K562 (cell line): ENCODE data around the gene TMEM214. TPM values are rescaled to one million over a fixed set of nuclear protein-coding genes. Genes with fewer than 3 reads are reported as not detected.

Experiments
- ADNP ChIP-seq: fragments of 200-800 bp; sonication (Bioruptor generic); IDR thresholded peaks from 2 replicates; pipeline ENCODE4 v1.6.1; 2016; ENCODE audit warnings: missing genetic modification characterization, missing compliant biosample characterization
- CBFB ChIP-seq: sonication (generic); formaldehyde crosslinking; IDR thresholded peaks from 2 replicates; pipeline ENCODE4 v1.4.0; 2020; ENCODE audit warnings: mild to moderate bottlenecking, missing genetic modification reagents
- CC2D1A ChIP-seq: fragments of 450-650 bp; IDR thresholded peaks from 2 replicates; pipeline ENCODE4 v1.6.1; 2017; ENCODE audit warnings: mild to moderate bottlenecking
- GTF2A2 ChIP-seq: IDR thresholded peaks from 2 replicates; pipeline ENCODE4 v1.6.1; 2016; ENCODE audit warnings: mild to moderate bottlenecking, missing genetic modification characterization, missing compliant biosample characterization
- HDGF ChIP-seq: fragments of 450-650 bp; IDR thresholded peaks from 2 replicates; pipeline ENCODE4 v1.6.1; 2016
- HINFP ChIP-seq: fragments of 450-650 bp; conservative IDR thresholded peaks from 2 replicates; pipeline ENCODE4 v1.6.1; 2016; ENCODE audit warnings: missing genetic modification characterization, low read depth, mild to moderate bottlenecking, control low read depth, missing compliant biosample characterization
- KDM4B ChIP-seq, 2 experiments: fragments of 450-650 bp in 1 of 2; sonication (generic) in 1 of 2; IDR thresholded peaks; 2 replicates each; pipeline ENCODE4 v1.6.1; 2016 to 2017; ENCODE audit warnings: borderline replicate concordance in 2 of 2, antibody characterized with exemption in 1 of 2, low read depth in 1 of 2, mild to moderate bottlenecking in 1 of 2
- MAFG ChIP-seq: fragments of 450-650 bp; conservative IDR thresholded peaks from 2 replicates; pipeline ENCODE4 v1.6.1; 2016; ENCODE audit warnings: missing genetic modification characterization, missing compliant biosample characterization
- MBD1 ChIP-seq: fragments of 250-450 bp; sonication (Bioruptor Pico); IDR thresholded peaks from 2 replicates; pipeline ENCODE4 v1.8.0; 2022; ENCODE audit warnings: inconsistent platforms
- NRF1 ChIP-seq, 2 experiments: fragments of 450-650 bp; IDR thresholded peaks in 1 of 2; conservative IDR thresholded peaks in 1 of 2; 2 replicates each; pipeline ENCODE4 v1.6.1; 2014; ENCODE audit warnings: mild to moderate bottlenecking in 2 of 2
- PHF8 ChIP-seq: fragments of 200-600 bp; sonication (generic); IDR thresholded peaks from 2 replicates; pipeline ENCODE4 v1.6.1; 2012; ENCODE audit warnings: mixed run types, mild to moderate bottlenecking, inconsistent platforms, low read length, moderate library complexity, borderline replicate concordance
- RHOXF2B ChIP-seq: fragments of 250-450 bp; sonication (Bioruptor Pico); conservative IDR thresholded peaks from 2 replicates; pipeline ENCODE4 v1.5.1; 2021
- SMAD1 ChIP-seq: fragments of 150-350 bp; IDR thresholded peaks from 2 replicates; pipeline ENCODE4 v1.6.1; 2014; ENCODE audit warnings: low read length, low read depth; ENCODE audit not compliant: partially characterized antibody
- TSHZ1 ChIP-seq: fragments of 250-450 bp; sonication (Bioruptor Pico); IDR thresholded peaks from 2 replicates; pipeline ENCODE4 v1.4.0; 2020; ENCODE audit warnings: mild to moderate bottlenecking, moderate library complexity
- ZBTB34 ChIP-seq: fragments of 250-450 bp; sonication (Bioruptor Pico); IDR thresholded peaks from 2 replicates; pipeline ENCODE4 v1.8.0; 2021; ENCODE audit warnings: mild to moderate bottlenecking, moderate library complexity
- ZBTB8A ChIP-seq: fragments of 450-650 bp; IDR thresholded peaks from 2 replicates; pipeline ENCODE4 v1.6.1; 2018; ENCODE audit warnings: mild to moderate bottlenecking, moderate library complexity; ENCODE audit not compliant: partially characterized antibody
- ZNF121 ChIP-seq: sonication (generic); formaldehyde crosslinking; conservative IDR thresholded peaks from 2 replicates; pipeline ENCODE4 v1.8.0; 2022; ENCODE audit warnings: missing genetic modification reagents
- ZNF512 ChIP-seq: IDR thresholded peaks from 2 replicates; pipeline ENCODE4 v1.6.1; 2016; ENCODE audit warnings: missing genetic modification characterization, missing compliant biosample characterization
- polyA plus RNA-seq, 8 experiments: library from polyadenylated mRNA; depleted of rRNA in 4 of 8; stranded (reverse) in 5 of 8; unstranded in 3 of 8; fragments of >200 nt; fragmentation: Nextera tagmentation in 2 of 8; fragmentation: Illumina TruSeq in 1 of 8; extraction: Ambion mirVana in 2 of 8; extraction: Trizol in 1 of 8; gene quantifications; 2 replicates each; pipeline versions ENCODE4 v1.2.1 to v1.2.3, GENCODE V29; 2011 to 2014; ENCODE audit warnings: inconsistent platforms in 1 of 8, missing spikeins in 1 of 8
- total RNA-seq, 7 experiments: library from RNA; depleted of rRNA in 6 of 7; stranded (reverse); fragments of >200 nt in 6 of 7; fragmentation: Illumina TruSeq in 2 of 7; extraction: Trizol in 2 of 7; gene quantifications; 2 replicates each; pipeline versions ENCODE4 v1.2.1 to v1.2.3, GENCODE V29; 2011 to 2021; ENCODE audit warnings: low replicate concordance in 1 of 7

The TMEM214 gene
- total and polyA plus RNA-seq, 9 of the 15 experiments (the other 6 are each of a cell fraction or from before 2014, with no cell fraction given): 11.4 to 81.4 (median 44.1) TPM

- TF ChIP-seq HINFP (tag): no peak
- no peak for TF ChIP-seq RHOXF2B (CRISPR knock-in tag)
- no peak for TF ChIP-seq TSHZ1
- no peak for TF ChIP-seq HDGF
- TF ChIP-seq KDM4B (IDR thresholded peaks at IDR 0.05; ENCODE audit: borderline replicate concordance in 2 of 2, low read depth in 1 of 2): 0 out of 4 replicates have a peak, but pooled peaks of 1 of the 2 experiments have one; percentile 2
- TF ChIP-seq ZBTB34 (CRISPR knock-in tag): no peak
- no peak for TF ChIP-seq MBD1
- TF ChIP-seq NRF1 (conservative IDR thresholded peaks at IDR 0.05 in 1 of 2, IDR thresholded peaks at IDR 0.05 in 1 of 2): no peak
- no peak for TF ChIP-seq CBFB (CRISPR knock-in tag)
- TF ChIP-seq CC2D1A: no peak
- no peak for TF ChIP-seq SMAD1
- no peak for TF ChIP-seq MAFG (tag)
- no peak for TF ChIP-seq GTF2A2
- TF ChIP-seq ZNF512 (tag): no peak
- peak; percentile 63 for TF ChIP-seq ZBTB8A
- TF ChIP-seq ADNP (tag): peak; percentile 85
- TF ChIP-seq ZNF121 (CRISPR knock-in tag): no peak
- TF ChIP-seq PHF8: no peak
These were observed 17.7 kb downstream of the TMEM214 start (continued) for GRCh38 chr2:27050281-27050995.
